ENCODE data around the gene CPT1C. TPM values are rescaled to one million over a fixed set of nuclear protein-coding genes. Genes with fewer than 3 reads are reported as not detected.

The CPT1C gene
- total RNA-seq, 4 donors from 2014 or later: 1.8 to 5.9 (median 4.8) TPM

GRCh38 chr19:49744946-49745381 is 54.0 kb downstream of the CPT1C start:
- DNase-seq (ENCODE audit: low spot score) (no peak), ATAC-seq (ENCODE audit: low FRiP score) (no peak)
- TF ChIP-seq CTCF (IDR thresholded peaks at IDR 0.05): no peak

GRCh38 chr19:49746206-49746958 is 55.5 kb downstream of the CPT1C start:
- DNase-seq (ENCODE audit: low spot score): no peak
- ATAC-seq (ENCODE audit: low FRiP score): peak; percentile 25
- no peak for TF ChIP-seq CTCF (IDR thresholded peaks at IDR 0.05)

GRCh38 chr19:49749055-49749716 is 58.3 kb downstream of the CPT1C start:
- ATAC-seq (ENCODE audit: low FRiP score) (peak; percentile 30), DNase-seq (ENCODE audit: low spot score) (no peak)
- no peak for TF ChIP-seq CTCF (IDR thresholded peaks at IDR 0.05)

GRCh38 chr19:49749771-49750170 is 58.9 kb downstream of the CPT1C start:
- TF ChIP-seq CTCF (IDR thresholded peaks at IDR 0.05): no peak
- DNase-seq (ENCODE audit: low spot score) (no peak), ATAC-seq (ENCODE audit: low FRiP score) (no peak)

GRCh38 chr19:49752701-49753100 is 61.8 kb downstream of the CPT1C start:
- no peak for TF ChIP-seq CTCF (IDR thresholded peaks at IDR 0.05)
- no peak for DNase-seq (ENCODE audit: low spot score)
- ATAC-seq (ENCODE audit: low FRiP score): no peak

GRCh38 chr19:49755956-49756355 is 65.0 kb downstream of the CPT1C start:
- ATAC-seq (ENCODE audit: low FRiP score) (no peak), DNase-seq (ENCODE audit: low spot score) (no peak)
- TF ChIP-seq CTCF (IDR thresholded peaks at IDR 0.05): no peak

GRCh38 chr19:49758292-49758691 is 67.4 kb downstream of the CPT1C start:
- DNase-seq (ENCODE audit: low spot score): no peak
- no peak for TF ChIP-seq CTCF (IDR thresholded peaks at IDR 0.05)
- peak; percentile 79 for ATAC-seq (ENCODE audit: low FRiP score)
